AG04450 (cell line): ENCODE measurements around the gene UCK1. TPM values are rescaled to one million over a fixed set of nuclear protein-coding genes. Genes with fewer than 3 reads are reported as not detected.

Experiments used
- CTCF ChIA-PET: fragments of 300-600, 350-600 bp; formaldehyde crosslinking; extraction: SDS; loops from one replicate; lab custom pipeline; 2022; ENCODE audit warnings: antibody characterized with exemption, inconsistent platforms; lab: Charles Lee
- POLR2A ChIA-PET: fragments of 350-600 bp; formaldehyde crosslinking; extraction: SDS; loops from one replicate; lab custom pipeline; 2021; ENCODE audit warnings: antibody characterized with exemption, inconsistent platforms; lab: Yijun Ruan, JAX
- DNase-seq: peaks from one replicate; pipeline ENCODE4 v3.0.0-alpha.2; 2011; ENCODE audit warnings: low read depth, low spot score
- H3K27ac ChIP-seq: one replicate; pipeline ENCODE4 v1.5.1; 2012; ENCODE audit warnings: low read depth, low read length, control low read depth
- H3K27me3 ChIP-seq: one replicate; pipeline ENCODE4 v1.6.0; 2012; ENCODE audit warnings: low read length; ENCODE audit not compliant: control insufficient read depth, insufficient read depth
- H3K4me3 ChIP-seq: 2 replicates; pipeline ENCODE4 v1.5.1; 2011; ENCODE audit warnings: mild to moderate bottlenecking, low read depth, low read length, control low read depth
- H3K9me3 ChIP-seq: 2 replicates; pipeline ENCODE4 v1.5.1; 2012; ENCODE audit warnings: low read length; ENCODE audit not compliant: control insufficient read depth, insufficient read depth
- CTCF ChIP-seq: IDR thresholded peaks from 2 replicates; pipeline ENCODE4 v1.5.1; 2011; ENCODE audit warnings: low read depth, low read length, control low read depth, inconsistent platforms
- polyA plus RNA-seq: library from polyadenylated mRNA; depleted of rRNA; stranded (reverse); fragments of >200 nt; gene quantifications from 2 replicates; pipeline ENCODE4 v1.2.3, GENCODE V29; 2011

Gene UCK1
- polyA plus RNA-seq, 1 experiment: 19.1 TPM

GRCh38 chr9:131483319-131484050, 47.6 kb downstream of the UCK1 start:
- Histone ChIP-seq H3K27ac (no peak overlapping the region), H3K9me3 (no peaks in the 10 kb centered on the region), H3K4me3 (no peak overlapping the region), H3K27me3 (no peaks in the 10 kb centered on the region)
- ChIA-PET POLR2A (no interaction called here), CTCF (no interaction called here)
- no peak for DNase-seq
- no peak for TF ChIP-seq CTCF

- POLR2A ChIA-PET: no interaction called here
- Histone ChIP-seq H3K4me3 (no peak overlapping the region), H3K9me3 (no peaks in the 10 kb centered on the region), H3K27ac (no peak overlapping the region), H3K27me3 (no peaks in the 10 kb centered on the region)
- TF ChIP-seq CTCF: no peak
- CTCF ChIA-PET: interaction anchor here (0.6 kb wide), 1 partner anchor 258 kb away, joined by 3 read pairs; no protein-coding TSS in a partner anchor
- no peak for DNase-seq
Measured at GRCh38 chr9:131482343-131483006, 48.6 kb downstream of the UCK1 start.

- POLR2A ChIA-PET: interaction anchor here (0.6 to 0.7 kb wide), 2 partner anchors 46 to 300 kb away, joined by 3 to 4 read pairs; no protein-coding TSS in a partner anchor
- DNase-seq: no peak
- CTCF ChIA-PET: interaction anchor here (0.6 to 1.2 kb wide), 5 partner anchors 22 to 1637 kb away, joined by 3 to 5 read pairs (median 4); no protein-coding TSS in a partner anchor
- H3K27ac ChIP-seq: no peak overlapping the region
- H3K27me3 ChIP-seq: no peaks in the 10 kb centered on the region
- no peaks in the 10 kb centered on the region for H3K9me3 ChIP-seq
- TF ChIP-seq CTCF: no peak
- H3K4me3 ChIP-seq: no peak overlapping the region
Measured at GRCh38 chr9:131481441-131482342, 49.4 kb downstream of the UCK1 start.

- no peaks in the 10 kb centered on the region for H3K27me3 ChIP-seq
- H3K9me3 ChIP-seq: no peaks in the 10 kb centered on the region
- ChIA-PET POLR2A (no interaction called here), CTCF (interaction anchor here (1.0 to 1.2 kb wide), 3 partner anchors 12 to 131 kb away, joined by 3 to 12 read pairs (median 3); no protein-coding TSS in a partner anchor)
- no peak overlapping the region for H3K27ac ChIP-seq
- no peak for TF ChIP-seq CTCF
- DNase-seq: no peak
- no peak overlapping the region for H3K4me3 ChIP-seq
Measured at GRCh38 chr9:131480258-131480657, 50.8 kb downstream of the UCK1 start.
